Chondrocyte (in vitro differentiated cells): ENCODE results near the gene AGRP. TPM values are rescaled to one million over a fixed set of nuclear protein-coding genes. Genes with fewer than 3 reads are reported as not detected.

Experiments used
- DNase-seq: peaks from one replicate; pipeline ENCODE4 v3.0.0; 2021; ENCODE audit warnings: mixed read lengths, low spot score
- H3K27ac Mint-ChIP-seq: one replicate; pipeline ENCODE4 v1.8.0; 2021; ENCODE audit warnings: mild to moderate bottlenecking, moderate library complexity, mixed read lengths; ENCODE audit not compliant: unreplicated experiment
- H3K27me3 Mint-ChIP-seq: 2 replicates; pipeline ENCODE4 v1.8.0; 2021; ENCODE audit warnings: low read depth, mixed read lengths
- H3K36me3 Mint-ChIP-seq: 2 replicates; pipeline ENCODE4 v1.8.0; 2021; ENCODE audit warnings: low read depth, mixed read lengths
- H3K4me1 Mint-ChIP-seq: 2 replicates; pipeline ENCODE4 v1.8.0; 2021; ENCODE audit warnings: low read depth, mild to moderate bottlenecking, mixed read lengths
- H3K4me3 Mint-ChIP-seq: one replicate; pipeline ENCODE4 v1.8.0; 2021; ENCODE audit warnings: mild to moderate bottlenecking, moderate library complexity, mixed read lengths; ENCODE audit not compliant: unreplicated experiment
- H3K9me3 Mint-ChIP-seq: 2 replicates; pipeline ENCODE4 v1.8.0; 2021; ENCODE audit warnings: low read depth, mixed read lengths
- total RNA-seq: library from RNA; stranded (reverse); gene quantifications from 3 replicates; pipeline ENCODE4 v1.2.1, GENCODE V29; 2021
- TF ChIP-seq, protein P1 (sequence below): fragments of 200-600 bp; sonication (generic); IDR thresholded peaks from 2 replicates; pipeline ENCODE4 v1.5.0; 2021; ENCODE audit warnings: antibody characterized with exemption, mild to moderate bottlenecking, moderate library complexity

Gene AGRP
- total RNA-seq, 1 donor from 2014 or later: not detected

DNA sequence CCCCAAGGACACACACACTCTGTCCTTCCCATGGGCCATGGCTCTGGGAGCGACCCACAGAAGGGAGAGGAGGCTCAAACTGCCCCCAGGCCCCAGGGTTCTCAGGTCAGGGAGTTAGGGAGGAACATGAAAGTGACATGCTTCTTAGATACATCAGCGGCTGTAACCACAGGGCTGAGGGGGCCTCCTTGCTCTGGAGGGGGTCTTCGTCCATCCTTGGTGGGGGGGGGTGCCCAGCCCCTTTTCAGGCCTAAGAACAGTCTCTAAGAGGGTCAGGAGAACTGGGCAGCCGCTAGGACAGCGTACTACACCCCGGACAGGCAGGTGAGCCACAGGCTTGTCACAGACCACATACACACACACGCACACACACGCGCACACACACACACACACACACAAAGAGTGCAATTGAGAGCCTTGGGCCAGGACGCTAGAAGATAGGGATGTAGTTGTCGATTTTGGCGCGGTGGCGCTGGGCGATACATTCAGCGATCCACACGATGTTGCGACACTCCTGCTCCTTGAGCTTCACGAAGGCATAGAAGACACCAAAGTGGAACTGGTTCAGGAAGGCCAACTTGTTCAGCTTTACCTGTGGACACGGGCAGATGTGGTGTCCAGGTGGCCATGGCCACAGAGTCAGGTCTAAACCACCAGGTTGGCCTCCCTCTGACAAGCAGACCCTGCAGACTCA lies 45.1 kb downstream of the AGRP start:
- Mint-ChIP-seq H3K4me1 (no peaks in the 10 kb centered on the region), H3K36me3 (peaks cover 13% of the 10 kb centered on the region), H3K9me3 (no peaks in the 10 kb centered on the region), H3K27ac (no peak overlapping the region), H3K4me3 (no peak overlapping the region), H3K27me3 (no peaks in the 10 kb centered on the region)
- TF ChIP-seq, protein P1, sequence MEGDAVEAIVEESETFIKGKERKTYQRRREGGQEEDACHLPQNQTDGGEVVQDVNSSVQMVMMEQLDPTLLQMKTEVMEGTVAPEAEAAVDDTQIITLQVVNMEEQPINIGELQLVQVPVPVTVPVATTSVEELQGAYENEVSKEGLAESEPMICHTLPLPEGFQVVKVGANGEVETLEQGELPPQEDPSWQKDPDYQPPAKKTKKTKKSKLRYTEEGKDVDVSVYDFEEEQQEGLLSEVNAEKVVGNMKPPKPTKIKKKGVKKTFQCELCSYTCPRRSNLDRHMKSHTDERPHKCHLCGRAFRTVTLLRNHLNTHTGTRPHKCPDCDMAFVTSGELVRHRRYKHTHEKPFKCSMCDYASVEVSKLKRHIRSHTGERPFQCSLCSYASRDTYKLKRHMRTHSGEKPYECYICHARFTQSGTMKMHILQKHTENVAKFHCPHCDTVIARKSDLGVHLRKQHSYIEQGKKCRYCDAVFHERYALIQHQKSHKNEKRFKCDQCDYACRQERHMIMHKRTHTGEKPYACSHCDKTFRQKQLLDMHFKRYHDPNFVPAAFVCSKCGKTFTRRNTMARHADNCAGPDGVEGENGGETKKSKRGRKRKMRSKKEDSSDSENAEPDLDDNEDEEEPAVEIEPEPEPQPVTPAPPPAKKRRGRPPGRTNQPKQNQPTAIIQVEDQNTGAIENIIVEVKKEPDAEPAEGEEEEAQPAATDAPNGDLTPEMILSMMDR: no peak
- no peak for DNase-seq

DNA sequence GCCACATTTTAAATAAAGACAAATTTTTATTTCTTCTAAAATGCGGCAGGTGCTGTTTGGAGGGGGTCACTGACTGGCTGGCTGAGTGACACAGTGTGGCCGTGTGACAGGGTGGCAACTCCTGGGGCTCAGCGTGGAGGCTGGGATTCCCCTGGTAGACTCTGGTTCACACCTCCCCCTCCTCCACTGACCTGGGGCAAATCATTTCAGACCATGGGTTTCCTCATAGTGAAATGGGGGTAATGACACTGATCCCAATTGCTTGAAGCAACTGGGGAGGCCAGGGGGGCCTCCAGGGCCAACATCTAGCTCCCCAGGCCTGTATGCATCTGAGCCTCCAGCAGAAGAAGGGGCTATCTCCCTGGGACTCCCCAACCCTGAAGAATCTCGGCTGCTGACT lies 45.8 kb downstream of the AGRP start:
- TF ChIP-seq, protein P1: no peak
- H3K4me1 Mint-ChIP-seq: no peaks in the 10 kb centered on the region
- no peaks in the 10 kb centered on the region for H3K27me3 Mint-ChIP-seq
- H3K9me3 Mint-ChIP-seq: no peaks in the 10 kb centered on the region
- DNase-seq: no peak
- H3K4me3 Mint-ChIP-seq: no peak overlapping the region
- H3K27ac Mint-ChIP-seq: no peak overlapping the region
- peaks cover 13% of the 10 kb centered on the region for H3K36me3 Mint-ChIP-seq

GRCh38 chr16:67436640-67437193 lies 46.6 kb downstream of the AGRP start:
- no peak for DNase-seq
- no peak overlapping the region for H3K4me3 Mint-ChIP-seq
- no peak overlapping the region for H3K27ac Mint-ChIP-seq
- no peaks in the 10 kb centered on the region for H3K27me3 Mint-ChIP-seq
- peaks cover 2% of the 10 kb centered on the region for H3K4me1 Mint-ChIP-seq
- TF ChIP-seq, protein P1: no peak
- H3K36me3 Mint-ChIP-seq: peaks cover 13% of the 10 kb centered on the region
- no peaks in the 10 kb centered on the region for H3K9me3 Mint-ChIP-seq

GRCh38 chr16:67435758-67436164 lies 47.6 kb downstream of the AGRP start:
- Mint-ChIP-seq H3K27ac (no peak overlapping the region), H3K4me3 (no peak overlapping the region), H3K36me3 (peaks cover 13% of the 10 kb centered on the region), H3K27me3 (no peaks in the 10 kb centered on the region), H3K9me3 (no peaks in the 10 kb centered on the region), H3K4me1 (peaks cover 6% of the 10 kb centered on the region)
- peak; percentile 73 for DNase-seq
- TF ChIP-seq, protein P1: no peak

- TF ChIP-seq, protein P1: no peak
- Mint-ChIP-seq H3K4me1 (peaks cover 11% of the 10 kb centered on the region), H3K9me3 (no peaks in the 10 kb centered on the region), H3K36me3 (peaks cover 5% of the 10 kb centered on the region), H3K4me3 (no peak overlapping the region), H3K27ac (no peak overlapping the region), H3K27me3 (peaks cover 11% of the 10 kb centered on the region)
- DNase-seq: no peak
Measured at GRCh38 chr16:67433131-67433719, 50.1 kb downstream of the AGRP start.

Other genes with a start within 250 kb of the AGRP start
- gene FHOD1, start 236.1 kb downstream of the AGRP start, total RNA-seq: 32.9 to 50.1 TPM (median 35.6 TPM) in 3 replicates
- 3.0 to 5.6 TPM (median 3.4 TPM) in 3 replicates for gene SLC9A5, start 234.6 kb downstream of the AGRP start, total RNA-seq
- 17.5 to 22.4 TPM (median 18.9 TPM) in 3 replicates for gene PLEKHG4, start 204.0 kb downstream of the AGRP start, total RNA-seq
- gene KCTD19, start 156.8 kb downstream of the AGRP start, total RNA-seq: not detected in 3 replicates
- 0.20 TPM in 1 of 3 replicates, not detected in the others for gene LRRC36, start 156.7 kb downstream of the AGRP start, total RNA-seq
- 2.7 to 3.6 TPM (median 3.3 TPM) in 3 replicates for gene TPPP3, start 90.0 kb downstream of the AGRP start, total RNA-seq
- gene ZDHHC1, start 67.1 kb downstream of the AGRP start, total RNA-seq: 11.8 to 15.0 TPM (median 12.2 TPM) in 3 replicates
- gene HSD11B2, start 52.4 kb downstream of the AGRP start, total RNA-seq: 0.20 to 0.77 TPM in 2 of 3 replicates, not detected in the other
- gene ATP6V0D1, start 2.4 kb downstream of the AGRP start, total RNA-seq: 83.8 to 89.8 TPM (median 85.5 TPM) in 3 replicates
- 52.0 to 99.1 TPM (median 97.6 TPM) in 3 replicates for gene RIPOR1, start 45.3 kb upstream of the AGRP start, total RNA-seq
- 31.2 to 34.2 TPM (median 32.3 TPM) in 3 replicates for gene CTCF, start 79.0 kb upstream of the AGRP start, total RNA-seq
- 0.97 to 1.8 TPM (median 1.5 TPM) in 3 replicates for gene CARMIL2, start 161.6 kb upstream of the AGRP start, total RNA-seq
- gene ACD, start 176.7 kb upstream of the AGRP start, total RNA-seq: 16.2 to 18.0 TPM (median 17.2 TPM) in 3 replicates
- gene PARD6A, start 177.4 kb upstream of the AGRP start, total RNA-seq: 2.5 to 3.5 TPM (median 3.3 TPM) in 3 replicates
- gene ENKD1, start 183.2 kb upstream of the AGRP start, total RNA-seq: 6.2 to 9.2 TPM (median 6.4 TPM) in 3 replicates
- gene C16orf86, start 183.3 kb upstream of the AGRP start, total RNA-seq: 0.82 to 3.1 TPM (median 0.85 TPM) in 3 replicates
- 14.4 to 22.4 TPM (median 16.3 TPM) in 3 replicates for gene GFOD2, start 235.8 kb upstream of the AGRP start, total RNA-seq